ENCODE measurements around the gene DENND1A.
"Not testable (repeated sequence)": the region's sequence is repeated elsewhere in the genome, so short reads cannot be mapped to it uniquely, and the experiment has no call there.

The DENND1A gene

DNA sequence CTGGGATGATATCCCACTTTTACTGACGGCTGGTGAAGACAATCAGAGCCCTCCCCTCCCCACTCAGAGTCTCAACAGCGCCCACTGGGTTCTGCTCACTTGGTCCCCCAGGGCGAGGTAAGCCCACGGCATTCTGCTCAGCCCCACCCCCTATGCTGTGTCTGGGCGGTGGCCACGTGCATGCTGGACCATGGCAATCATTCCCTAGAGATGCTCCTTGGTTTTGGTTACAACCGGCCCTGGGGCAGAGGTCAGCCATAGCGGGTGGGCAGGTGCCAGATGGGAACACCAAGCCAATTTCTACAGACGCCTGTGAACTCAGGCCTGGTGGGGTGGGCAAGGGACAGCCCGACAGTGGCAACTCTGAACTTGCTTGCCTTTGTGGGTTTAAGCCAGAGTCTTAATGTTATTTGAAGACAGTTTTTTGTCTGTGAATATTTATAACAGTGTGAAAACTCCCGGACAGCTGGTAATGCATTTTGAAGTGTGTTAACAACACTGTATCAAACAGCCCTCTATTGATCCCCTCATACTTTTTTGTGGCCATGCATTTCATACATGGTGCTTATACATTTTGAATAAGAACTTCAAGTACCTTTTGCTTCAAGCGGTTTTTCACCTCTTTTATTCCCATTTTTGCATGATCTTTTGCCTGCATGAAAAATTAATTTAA lies 479.7 kb downstream of the DENND1A start:
- no peak for DNase-seq

DNA sequence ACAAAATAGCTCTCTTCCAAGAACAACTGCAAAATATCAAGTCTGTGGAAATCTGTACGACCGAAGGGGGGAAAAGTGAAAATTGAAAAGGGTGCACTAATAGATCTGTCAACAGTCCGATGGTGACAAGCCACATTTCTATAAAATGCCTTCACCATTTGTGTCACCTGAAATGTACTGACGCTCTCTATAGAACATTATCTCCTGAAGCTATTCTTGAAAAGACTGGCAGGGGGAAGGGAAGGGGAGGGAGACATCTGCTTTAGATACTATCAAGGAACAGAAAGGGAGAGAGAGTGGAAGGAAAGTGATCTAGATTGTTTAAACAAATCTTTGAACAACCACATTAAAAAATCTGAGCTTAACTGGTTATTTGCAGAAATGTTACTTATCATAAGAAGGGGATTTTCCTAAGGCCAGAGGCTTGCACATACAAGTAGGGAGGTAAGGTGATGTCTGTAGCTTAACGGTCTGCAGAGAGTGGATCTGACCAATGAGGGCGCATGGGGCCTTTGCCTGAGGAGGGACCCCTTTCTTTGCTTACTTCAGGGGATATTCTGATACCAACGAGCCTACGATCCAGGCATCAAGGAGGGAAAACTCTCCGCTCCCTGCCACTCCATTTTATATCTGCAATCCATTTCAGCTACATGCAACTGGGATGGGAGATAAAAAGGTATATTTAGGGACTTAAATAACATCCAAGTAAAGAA lies 481.8 kb downstream of the DENND1A start:
- no peak for DNase-seq

DNA sequence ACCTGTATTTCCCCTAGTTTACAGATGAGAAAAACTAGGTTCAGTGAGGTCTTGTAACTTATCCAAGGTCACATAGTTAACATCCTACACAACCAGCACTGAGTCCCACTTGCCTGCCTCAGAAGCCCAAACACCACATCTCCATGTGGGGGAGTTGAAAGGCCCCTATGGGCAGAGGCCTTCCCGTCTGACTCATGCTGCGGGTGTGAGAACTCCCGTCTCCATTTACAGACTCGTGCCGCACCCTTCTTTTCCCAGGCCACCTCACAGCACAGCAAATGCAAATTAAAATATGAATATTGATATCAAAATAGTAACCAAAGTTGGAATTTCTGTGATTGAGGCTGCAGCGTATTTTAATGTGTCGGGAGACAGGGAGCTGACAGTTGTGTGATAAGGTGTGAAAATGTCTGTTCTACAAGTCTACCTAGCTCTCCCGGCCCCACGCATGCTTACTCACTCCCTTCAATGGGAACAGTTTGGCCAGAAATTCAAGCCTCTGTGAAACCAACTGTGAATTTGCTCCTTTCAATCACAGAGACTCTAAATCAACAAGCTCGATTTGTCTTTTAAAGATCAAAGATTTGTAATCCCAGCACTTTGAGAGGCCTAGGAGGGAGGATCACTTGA lies 483.8 kb downstream of the DENND1A start:
- no peak for DNase-seq

DNA sequence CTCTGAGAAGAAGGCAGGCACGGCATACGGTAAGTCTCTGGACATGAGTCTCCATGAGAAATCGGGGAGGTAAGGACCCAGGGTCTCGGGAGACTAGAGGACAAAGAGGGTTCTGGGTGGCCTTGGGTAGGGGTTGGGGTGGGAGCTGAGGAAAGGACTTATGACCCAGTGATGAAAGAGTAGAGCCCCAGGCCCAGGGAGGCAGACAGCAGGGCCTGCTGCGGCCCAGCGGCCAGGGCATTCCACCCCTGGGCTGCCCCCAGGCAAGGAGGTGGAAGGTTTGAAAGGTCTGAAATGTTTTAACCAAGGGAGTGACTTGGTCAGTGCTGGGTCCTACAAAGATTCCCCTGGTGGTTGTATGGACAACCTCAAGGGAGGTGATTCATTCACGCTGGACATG lies 484.8 kb downstream of the DENND1A start:
- DNase-seq: no peak

DNA sequence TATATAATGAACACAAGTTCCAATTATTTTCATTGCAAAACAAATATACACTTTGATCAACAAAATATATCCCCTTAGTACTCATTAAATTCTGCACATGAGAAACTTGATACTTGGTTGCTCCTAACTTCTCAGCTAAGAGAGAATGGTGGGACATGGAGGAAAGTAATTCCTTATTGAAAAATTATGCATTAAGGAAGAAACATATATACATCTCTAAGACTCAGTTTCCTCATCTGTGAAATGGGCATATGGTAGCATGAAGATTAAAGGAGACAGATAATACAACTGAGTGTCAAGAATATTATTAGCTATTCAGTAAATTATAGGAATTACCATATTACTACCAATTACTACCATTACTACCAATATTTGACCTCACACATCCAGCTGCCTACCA lies 488.2 kb downstream of the DENND1A start:
- DNase-seq: no peak

DNA sequence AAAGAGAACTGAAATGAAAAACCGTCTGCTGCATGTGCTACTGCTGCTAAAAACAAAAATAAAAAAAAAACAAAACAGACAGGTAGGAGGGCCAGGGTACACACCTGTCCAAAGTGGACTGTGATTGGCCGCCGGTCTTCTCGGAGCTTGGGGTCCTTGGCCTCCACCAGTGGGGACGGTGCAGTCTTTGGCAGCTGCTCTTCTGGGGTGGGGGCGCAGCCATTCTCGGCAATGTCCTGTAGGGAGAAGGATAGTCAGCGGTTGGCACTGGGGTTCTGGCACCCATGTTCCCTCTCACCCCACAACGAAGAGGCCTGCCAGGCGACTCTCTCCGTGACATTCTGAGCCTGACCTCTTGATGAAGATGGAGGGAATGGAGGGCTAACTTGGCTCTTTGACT lies 489.7 kb downstream of the DENND1A start:
- DNase-seq: no peak

DNA sequence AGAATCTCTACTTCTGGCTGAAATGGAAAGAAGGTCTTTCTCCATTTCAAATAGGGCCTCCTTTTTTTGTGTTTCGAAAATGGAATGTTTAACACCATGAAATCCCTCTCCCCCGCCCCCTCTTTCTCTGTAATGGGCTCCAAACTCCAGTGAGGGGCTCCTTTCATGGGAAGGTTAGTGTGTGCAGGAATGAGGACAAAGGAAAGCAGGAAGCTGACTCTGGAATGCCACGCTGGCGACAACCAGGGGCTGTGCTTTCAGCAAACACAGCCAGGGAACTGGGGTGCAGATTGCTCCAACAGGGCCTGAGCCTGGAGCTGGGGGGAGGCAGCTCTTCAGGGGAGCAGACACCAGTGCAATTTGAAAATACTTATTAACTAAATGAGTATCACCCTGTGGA lies 491.1 kb downstream of the DENND1A start:
- DNase-seq: no peak

DNA sequence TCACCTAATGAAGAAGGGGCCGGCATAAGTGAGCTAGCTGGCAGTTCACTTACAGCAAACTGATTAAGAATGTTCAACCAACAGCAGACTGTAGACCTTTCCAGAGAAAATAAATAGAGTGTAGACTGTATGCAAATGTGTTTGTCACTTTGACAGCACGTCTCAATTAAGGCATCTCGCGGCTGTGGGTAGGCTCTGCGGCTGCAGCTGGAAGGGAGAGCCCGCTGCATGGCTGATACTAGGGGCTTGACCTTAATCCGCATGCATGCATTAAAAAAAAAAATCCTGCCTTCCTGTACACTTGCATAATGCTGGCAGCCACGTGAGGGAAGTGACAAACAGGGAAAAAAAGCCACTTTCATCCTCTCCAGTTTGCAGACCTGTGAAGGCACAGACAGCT lies 491.6 kb downstream of the DENND1A start:
- no peak for DNase-seq

DNA sequence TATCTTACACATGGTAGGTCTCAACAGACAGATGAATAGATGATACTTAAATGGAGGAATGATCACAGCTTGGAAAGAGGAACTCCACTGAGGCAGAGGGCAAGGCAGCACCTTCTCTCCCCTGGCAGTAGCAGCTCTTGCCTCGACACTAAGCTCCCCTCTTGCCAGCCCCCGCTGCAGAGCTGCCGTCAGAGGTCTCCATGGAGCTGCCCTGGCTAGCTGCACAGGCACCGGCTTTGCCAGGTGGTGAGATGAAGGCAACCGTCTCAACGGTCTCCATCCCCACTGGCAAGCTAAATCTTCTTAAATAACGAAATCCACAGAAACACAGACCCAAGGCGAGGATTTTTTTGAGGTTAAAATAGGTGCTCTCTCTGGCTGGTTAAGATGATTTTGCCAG lies 492.7 kb downstream of the DENND1A start:
- DNase-seq: no peak

DNA sequence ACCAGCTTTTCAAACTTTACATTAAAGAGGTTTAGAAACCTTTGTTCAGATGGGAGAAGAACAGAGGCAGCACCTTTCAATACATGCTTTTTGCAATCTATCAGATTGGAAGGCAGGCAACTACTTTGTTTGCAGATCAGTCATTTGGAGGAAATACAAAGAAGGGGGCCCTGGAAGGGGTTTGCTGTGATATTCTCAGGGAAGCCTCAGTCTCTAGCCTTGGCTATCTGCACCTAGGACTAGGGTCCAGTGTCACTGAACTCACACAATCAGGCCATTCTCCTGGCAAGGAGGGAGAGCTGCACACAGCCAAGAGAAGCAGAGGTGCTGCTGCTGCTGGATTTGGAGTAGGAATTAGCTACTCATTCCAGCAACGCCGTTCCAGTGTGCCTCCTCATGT lies 494.5 kb downstream of the DENND1A start:
- DNase-seq: no peak

DNA sequence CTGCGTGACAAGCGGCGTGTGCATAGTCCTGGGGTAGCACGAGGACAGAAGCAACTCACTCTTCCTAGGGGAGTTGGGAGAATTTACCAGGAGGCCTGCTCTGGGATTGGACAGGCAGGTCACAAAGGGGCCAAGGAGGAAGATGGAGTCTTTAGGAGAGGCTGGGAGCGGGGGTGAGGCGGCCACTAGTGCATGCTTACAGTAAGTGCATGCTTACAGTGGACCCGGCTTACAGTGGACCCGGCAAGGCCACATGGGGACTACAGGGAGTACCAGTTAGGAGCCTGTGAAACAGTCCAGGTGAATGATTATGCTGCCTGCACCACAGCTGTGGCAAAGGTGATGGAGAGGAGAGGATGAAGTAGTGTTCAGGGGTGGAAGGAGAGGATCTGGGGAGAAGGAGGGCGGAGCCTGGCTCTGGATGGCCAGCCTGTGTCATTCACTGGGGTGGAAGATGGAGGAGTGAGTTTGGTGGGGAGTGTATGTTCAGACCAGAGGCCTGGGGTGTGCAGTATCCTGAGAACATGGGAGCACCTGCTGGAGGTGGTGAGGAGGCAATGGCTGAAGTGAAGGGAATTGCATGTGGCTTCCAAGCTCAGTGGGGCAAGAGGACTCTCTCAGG lies 495.2 kb downstream of the DENND1A start:
- DNase-seq: no peak

DNA sequence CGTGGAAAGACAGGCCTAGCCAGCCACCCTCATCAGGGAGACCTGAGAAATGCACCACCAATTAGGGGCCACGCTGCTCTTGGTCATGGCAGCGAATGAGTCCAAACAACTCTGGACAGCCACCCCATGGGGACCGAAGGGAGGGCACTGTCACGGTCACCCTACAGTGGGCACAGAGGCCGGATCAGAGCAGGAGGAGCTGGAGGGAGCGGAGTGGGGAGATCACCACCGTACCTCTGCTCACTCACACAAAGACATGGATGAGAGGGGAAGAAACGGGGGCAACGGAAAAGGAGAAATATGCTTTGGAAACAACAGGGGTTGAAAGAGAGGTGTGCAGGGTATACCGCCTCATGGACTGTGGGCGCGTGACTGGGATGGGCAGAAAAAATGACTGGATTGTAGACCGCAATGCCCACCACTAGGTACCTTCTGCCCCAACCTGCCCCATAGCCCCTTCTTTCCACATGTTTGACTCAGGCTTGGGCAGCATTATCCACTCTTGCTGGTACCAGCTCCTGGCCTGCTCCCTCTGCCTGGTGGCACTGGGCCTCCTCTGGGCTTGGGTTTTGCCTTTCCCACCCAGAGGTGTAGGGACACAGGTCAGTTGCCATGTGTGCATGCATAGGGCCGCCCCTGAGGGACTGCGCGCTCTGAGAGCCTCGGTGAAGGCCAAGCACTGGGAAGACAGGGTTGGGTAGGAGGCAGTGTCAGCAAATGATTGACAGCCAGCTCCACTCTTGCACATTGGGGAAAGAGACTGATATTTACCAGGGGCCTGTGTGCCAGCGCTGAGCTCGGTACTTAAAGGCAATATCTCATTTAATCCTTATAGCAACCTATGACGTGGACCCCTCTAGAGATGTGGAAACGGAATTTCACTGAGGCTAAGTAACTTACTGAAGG lies 497.3 kb downstream of the DENND1A start:
- no peak for DNase-seq

DNA sequence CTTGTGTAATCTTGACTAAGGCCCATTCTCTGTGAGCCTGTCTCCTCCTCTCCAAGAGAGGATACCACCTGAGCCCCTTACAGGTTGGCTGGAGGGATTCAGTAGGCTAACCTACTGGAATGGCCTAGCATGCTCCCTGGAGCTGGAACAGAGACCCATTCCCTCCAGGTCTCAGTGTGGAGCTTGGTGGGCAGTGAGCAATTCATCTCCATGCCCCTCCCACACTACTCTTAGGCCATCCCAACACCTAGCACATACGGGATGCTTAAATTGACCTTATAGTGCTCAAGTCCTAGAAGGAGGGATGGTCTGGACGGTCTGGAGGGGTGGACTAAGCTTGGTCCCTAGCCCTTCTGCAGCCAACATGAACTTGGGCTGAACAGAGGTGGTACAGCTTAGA lies 498.3 kb downstream of the DENND1A start:
- DNase-seq: no peak

DNA sequence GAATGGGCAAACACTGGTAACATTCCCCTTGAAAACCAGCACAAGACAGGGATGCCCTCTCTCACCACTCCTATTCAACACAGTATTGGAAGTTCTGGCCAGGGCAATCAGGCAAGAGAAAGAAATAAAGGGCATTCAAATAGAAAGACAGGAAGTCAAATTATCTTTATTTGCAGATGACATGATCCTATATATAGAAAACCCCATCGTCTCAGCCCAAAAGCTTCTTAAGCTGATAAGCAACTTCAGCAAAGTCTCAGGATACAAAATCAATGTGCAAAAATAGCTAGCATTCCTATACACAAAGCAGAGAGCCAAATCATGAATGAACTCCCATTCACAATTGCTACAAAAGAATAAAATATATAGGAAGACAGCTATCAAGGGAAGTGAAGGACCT lies 501.5 kb downstream of the DENND1A start:
- DNase-seq: not testable (repeated sequence)

DNA sequence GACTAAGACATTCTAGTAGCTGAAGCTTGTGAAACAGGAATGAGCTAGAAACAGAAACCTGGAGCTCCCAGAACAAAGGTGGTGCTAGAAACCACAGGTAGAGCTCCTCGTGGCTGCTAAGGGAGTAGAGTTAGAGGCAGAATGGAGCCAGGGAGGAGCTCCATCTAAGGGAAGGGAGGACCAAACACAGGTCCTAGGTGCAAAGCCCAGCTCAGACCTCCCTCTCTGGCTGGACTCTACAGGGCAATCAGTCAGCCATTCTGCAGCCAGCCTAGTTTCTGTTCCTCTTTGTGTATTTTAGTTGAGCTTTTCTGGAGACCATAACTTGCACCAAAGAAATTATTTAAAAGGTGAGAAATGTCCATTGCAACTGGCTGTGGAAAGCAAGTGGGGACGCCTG lies 503.5 kb downstream of the DENND1A start:
- no peak for DNase-seq

DNA sequence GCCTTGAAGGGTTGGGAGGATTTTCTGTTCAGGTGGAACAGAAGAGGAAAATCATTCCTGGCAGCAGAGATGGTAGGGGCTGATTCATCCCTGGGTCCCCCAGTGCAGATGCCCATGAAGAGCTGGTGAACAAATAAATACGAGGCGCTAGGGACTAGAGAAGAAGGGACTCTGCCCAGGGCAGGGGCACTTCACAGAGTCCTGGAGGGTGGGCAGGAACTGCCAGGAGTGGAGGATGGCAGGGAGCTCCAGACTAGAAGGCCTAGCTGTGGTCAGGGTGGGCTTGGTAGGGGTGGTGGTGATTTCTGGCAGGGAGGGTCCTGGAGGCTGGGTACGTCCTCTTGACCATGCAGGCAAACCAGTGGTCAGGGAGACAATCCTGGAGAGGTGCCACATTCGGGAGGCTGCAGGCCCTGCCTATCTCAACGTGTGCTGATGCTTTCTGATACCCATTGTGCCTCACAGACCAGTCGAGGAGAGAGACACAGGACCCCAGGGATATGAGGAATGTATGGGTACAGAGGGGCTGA lies 504.0 kb downstream of the DENND1A start:
- no peak for DNase-seq

DNA sequence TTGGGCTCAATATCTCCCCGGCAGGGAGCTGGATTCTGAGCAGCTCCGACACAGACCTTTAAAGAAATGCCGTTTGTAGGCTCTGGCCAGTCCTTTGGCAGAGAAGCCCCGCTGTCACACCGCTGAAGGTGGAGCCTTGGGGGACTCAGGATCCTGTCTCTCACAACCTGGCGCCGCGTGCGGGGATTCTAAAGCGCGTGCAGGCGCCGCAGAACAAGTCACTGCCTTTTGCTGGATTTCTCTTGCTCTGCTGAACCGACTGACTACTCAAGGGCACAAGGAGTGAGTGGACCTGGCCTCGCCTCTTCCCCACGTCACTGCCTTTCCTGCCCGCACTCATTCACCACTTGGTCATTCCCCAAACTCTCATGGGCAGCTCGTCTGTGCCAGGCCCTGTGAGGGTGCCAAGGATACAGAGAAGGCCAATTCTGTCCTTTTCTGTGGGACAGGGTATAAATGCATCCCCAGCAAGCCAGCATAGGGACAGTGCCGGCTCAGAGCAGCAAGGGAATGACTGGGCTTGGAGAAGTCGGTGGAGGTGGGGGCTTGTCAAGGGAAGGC lies 504.6 kb downstream of the DENND1A start:
- DNase-seq: peak in 11 of 14 donors; percentile 3 to 83 (median 31)

DNA sequence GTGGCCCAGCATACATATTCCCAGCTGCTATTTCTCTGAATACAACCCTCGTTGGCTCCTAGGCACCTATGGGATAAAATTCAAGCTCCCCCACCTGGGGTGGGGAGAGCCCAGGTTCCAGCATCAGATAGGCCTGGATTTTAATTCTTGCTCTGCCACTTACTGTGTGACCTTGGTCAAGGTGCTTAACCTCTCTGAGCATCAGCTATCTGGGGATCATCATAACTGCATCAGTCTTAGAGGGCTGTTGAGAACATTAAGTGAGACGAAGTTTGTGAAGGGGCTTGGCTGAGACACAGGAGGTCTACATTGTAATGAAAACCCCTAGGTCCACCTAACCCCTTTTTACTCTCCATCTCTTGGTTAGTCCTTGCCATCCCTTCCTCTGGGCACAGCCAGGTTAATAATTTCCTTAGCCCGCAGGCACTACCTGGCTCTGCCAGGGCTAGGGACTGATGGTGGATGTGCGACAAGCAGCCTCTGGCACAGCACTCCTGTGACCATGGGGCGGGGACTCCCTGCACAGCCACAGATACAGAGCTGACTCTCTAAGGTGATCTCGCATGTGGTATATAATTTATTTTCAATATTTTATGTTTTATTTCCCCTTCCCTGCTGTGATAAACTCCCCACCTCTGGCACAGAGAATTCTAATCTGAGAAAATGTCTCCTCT lies 505.2 kb downstream of the DENND1A start:
- DNase-seq: no peak

DNA sequence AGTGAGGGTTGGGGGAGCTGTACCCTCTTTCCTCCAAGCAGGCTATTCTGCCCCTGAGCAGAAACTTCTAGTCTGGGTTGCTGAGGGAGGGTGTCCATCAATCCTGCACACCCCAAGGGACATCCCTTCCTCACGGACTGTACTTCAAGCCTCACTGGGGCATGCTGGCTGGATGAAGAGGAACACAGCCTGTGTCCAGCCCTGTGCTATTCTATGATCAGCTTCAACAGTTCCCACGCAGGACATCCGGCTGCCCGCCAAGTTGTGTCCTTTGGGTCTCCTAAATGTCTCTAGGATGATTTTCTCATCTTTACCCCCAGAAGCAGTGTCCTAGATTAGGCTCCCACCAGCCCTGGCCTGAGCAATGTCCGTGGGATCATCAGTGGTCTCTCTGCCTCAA lies 505.8 kb downstream of the DENND1A start:
- DNase-seq: no peak

DNA sequence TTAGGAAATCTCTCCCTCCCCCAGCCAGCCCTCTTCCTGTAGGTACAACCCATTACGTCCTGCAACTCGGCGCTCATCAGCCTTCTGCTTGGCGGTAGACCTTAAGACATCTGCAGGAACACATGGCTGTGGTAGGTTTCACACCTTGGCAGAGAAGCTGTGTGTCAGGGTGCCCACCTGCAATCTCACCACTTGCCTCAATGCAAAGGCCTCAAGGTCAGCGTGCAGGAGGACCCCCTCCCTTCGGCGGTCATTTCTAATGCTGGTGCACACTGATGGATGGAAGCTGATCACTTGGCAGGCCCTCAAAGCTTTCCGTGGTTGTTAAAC lies 506.6 kb downstream of the DENND1A start:
- DNase-seq: no peak

DNA sequence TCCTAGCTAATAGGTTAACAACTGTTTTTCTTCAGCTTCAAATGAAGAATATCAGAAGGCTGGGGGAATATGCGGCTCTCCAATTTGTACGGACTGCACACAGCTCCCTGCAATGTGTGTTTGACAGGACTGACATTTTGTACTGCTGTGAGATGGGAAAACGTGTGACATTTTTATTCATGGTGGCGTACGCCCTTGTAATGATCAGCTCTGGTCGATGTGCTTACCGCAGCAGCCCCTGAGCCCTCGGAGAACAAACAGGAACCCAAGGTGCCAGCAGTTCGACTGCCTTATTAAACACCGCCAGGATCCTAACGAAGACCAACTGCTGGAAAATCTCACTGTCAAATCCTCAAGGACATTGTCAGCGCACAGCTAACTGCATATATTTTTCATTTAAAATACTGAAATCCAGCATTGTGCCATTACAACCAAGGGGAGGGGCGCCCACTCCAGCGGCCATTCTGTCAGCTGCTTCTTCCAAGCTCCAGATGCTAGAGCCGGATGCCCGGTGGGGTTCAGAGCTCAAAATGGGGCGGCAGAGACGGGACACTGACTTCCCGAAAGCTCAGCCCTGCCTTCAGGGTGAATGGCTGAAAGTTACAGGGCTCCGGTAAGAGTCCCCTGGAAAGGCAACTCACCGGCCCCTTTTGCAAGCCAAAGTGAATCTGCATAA lies 507.2 kb downstream of the DENND1A start:
- DNase-seq: no peak

Data from C1 segment of cervical spinal cord (tissue), 14 donors.